SH-SY5Y (cell line): ENCODE results near the gene LSMEM2.

ENCODE experiments used
- GATA2 ChIP-seq: IDR thresholded peaks from 2 replicates; pipeline ENCODE4 v1.6.1; 2011; ENCODE audit warnings: mild to moderate bottlenecking, low read depth, low read length
- GATA3 ChIP-seq: IDR thresholded peaks from 2 replicates; pipeline ENCODE4 v1.6.1; 2011; ENCODE audit warnings: low read depth, mild to moderate bottlenecking, low read length, moderate library complexity

- TF ChIP-seq GATA2 (no peak), GATA3 (no peak)
These were observed 55.6 kb downstream of the LSMEM2 start for GRCh38 chr3:50334339-50335075.
